Measurements from ENCODE around the gene SCUBE3. TPM values are rescaled to one million over a fixed set of nuclear protein-coding genes. Genes with fewer than 3 reads are reported as not detected.

Gene SCUBE3
- total RNA-seq, 1 experiment from 2014 or later: 0.17 TPM

DNA sequence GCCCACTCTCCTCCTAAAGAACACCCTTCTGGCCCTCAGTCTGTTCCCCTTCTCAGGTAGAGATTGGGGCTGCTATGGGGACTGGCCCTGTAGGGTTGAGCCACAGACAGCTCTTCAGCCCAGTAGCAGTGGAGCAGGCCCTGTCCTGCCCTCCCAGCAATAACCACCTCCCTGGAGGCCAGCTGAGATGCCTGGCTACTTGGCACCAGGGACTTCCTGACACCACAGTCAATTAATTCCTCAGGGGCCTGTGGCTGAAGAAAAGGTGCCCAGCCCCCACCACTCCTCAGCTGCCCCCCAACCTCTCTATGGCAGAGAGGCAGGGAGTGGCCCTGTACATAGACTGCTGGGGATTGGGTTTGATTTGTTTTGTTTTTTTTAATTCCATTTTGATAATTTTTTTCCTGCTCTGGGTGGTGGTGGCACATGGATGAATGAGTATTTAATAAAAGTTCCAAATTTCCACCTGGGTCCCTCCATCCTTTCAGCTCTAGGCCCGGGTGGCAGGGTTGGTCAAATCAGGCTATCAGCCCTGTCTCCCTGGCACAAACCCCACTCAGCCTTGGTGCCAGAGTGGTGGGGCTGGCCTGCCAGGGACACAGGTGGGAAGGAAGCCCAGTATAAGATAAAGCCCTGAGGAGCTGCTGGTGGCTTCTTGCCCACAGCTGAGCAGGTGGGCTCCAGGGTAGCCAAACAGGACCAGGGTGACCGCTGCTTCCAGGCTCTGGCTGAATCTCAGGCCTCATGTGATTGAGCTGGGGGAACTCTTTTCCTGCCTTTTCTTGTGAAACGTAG, 82.0 kb downstream of the SCUBE3 start:
- ChIA-PET POLR2A (ENCODE audit: unreplicated experiment) (interaction anchor here (0.6 kb wide), 1 partner anchor 296 kb away, joined by 4 read pairs; no protein-coding TSS in a partner anchor), CTCF (interaction anchor here (0.6 to 1.0 kb wide), 3 partner anchors 154 to 229 kb away, joined by 3 to 8 read pairs (median 3); partner anchors contain the start of gene RPL10A)
- 0 out of 2 replicates have a peak, but pooled peaks cover under 1% of the 10 kb centered on the region for H3K36me3 ChIP-seq (ENCODE audit: low read depth)
- BruUV-seq (replicated peaks): no TSS peak
- no peak overlapping the region for H3K27ac ChIP-seq
- H3K79me2 ChIP-seq (ENCODE audit: low read depth): no peaks in the 10 kb centered on the region; the same call in 1 of the 2 replicates
- no peaks in the 10 kb centered on the region for H3K9me3 ChIP-seq (ENCODE audit: insufficient read depth, low read depth)
- no peak for DNase-seq
- H3K9me2 ChIP-seq (ENCODE audit: insufficient read depth): no peaks in the 10 kb centered on the region
- H3K4me3 ChIP-seq: no peak overlapping the region
- no peak for TF ChIP-seq EZH2 (IDR thresholded peaks at IDR 0.05; ENCODE audit: low read depth)
- TF ChIP-seq, protein P1, sequence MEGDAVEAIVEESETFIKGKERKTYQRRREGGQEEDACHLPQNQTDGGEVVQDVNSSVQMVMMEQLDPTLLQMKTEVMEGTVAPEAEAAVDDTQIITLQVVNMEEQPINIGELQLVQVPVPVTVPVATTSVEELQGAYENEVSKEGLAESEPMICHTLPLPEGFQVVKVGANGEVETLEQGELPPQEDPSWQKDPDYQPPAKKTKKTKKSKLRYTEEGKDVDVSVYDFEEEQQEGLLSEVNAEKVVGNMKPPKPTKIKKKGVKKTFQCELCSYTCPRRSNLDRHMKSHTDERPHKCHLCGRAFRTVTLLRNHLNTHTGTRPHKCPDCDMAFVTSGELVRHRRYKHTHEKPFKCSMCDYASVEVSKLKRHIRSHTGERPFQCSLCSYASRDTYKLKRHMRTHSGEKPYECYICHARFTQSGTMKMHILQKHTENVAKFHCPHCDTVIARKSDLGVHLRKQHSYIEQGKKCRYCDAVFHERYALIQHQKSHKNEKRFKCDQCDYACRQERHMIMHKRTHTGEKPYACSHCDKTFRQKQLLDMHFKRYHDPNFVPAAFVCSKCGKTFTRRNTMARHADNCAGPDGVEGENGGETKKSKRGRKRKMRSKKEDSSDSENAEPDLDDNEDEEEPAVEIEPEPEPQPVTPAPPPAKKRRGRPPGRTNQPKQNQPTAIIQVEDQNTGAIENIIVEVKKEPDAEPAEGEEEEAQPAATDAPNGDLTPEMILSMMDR (conservative IDR thresholded peaks at IDR 0.05): no peak
- H3K4me1 ChIP-seq (replicated peaks; ENCODE audit: insufficient read depth): peaks cover 14% of the 10 kb centered on the region
- no peak overlapping the region for H3K4me2 ChIP-seq
- intact Hi-C loops (cut with micrococcal nuclease; ENCODE audit: unreplicated experiment): loop anchor here (2.0 to 10.0 kb wide), 3 partner anchors 287 to 799 kb away; partner anchors contain the start of gene ARMC12
- H4K20me1 ChIP-seq (ENCODE audit: insufficient read depth): no peaks in the 10 kb centered on the region
- H2AFZ ChIP-seq: no peak overlapping the region
- H3F3A ChIP-seq (ENCODE audit: insufficient read depth, low read depth): no peaks in the 10 kb centered on the region
- H3K27me3 ChIP-seq (ENCODE audit: insufficient read depth, low read depth): no peaks in the 10 kb centered on the region

DNA sequence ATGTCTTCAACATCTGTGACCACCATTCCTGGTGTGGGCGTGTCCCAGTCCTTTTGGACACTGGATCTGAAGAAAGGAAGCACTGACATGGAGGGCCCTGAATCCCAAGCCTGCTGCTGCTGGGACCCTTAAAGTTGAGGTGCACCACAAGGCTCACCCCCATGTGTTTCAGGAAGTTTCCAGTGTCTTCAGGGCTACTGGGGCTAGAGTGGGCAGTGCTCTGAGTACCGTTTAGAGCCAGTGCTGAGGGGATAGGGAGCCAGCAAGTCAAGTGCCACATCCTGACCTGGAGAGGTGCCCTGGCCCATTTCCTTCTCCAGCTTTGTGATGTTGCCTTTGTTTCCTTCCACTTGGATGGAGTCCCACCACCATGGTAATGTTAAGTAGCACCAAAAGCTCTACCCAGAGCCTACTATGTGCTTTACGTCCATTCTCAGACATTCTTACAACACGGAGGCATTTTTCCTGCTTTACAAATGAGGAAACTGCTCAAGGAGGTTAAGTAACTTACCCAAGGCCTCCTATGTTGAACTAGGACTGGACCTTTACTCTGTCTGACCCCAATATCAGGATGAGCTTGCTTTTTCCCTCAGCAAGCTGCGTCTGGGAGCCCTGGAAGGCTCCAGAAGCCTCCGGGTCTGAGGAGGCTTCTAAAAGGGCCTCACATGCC, 83.3 kb downstream of the SCUBE3 start:
- Histone ChIP-seq H3F3A (ENCODE audit: insufficient read depth, low read depth) (peaks cover 4% of the 10 kb centered on the region; the same call in 1 of the 2 replicates), H3K36me3 (ENCODE audit: low read depth) (no peaks in the 10 kb centered on the region), H3K4me3 (peak overlapping the region; percentile 66; the same call in 1 of the 2 replicates), H3K79me2 (ENCODE audit: low read depth) (no peaks in the 10 kb centered on the region; the same call in 1 of the 2 replicates), H3K9me2 (ENCODE audit: insufficient read depth) (no peaks in the 10 kb centered on the region), H3K4me1 (replicated peaks; ENCODE audit: insufficient read depth) (peaks cover 15% of the 10 kb centered on the region), H4K20me1 (ENCODE audit: insufficient read depth) (no peaks in the 10 kb centered on the region), H2AFZ (peak overlapping the region; percentile 54; the same call in 1 of the 2 replicates), H3K4me2 (peak overlapping the region; percentile 98), H3K27me3 (ENCODE audit: insufficient read depth, low read depth) (no peaks in the 10 kb centered on the region), H3K27ac (no peak overlapping the region), H3K9me3 (ENCODE audit: insufficient read depth, low read depth) (no peaks in the 10 kb centered on the region)
- no peak for DNase-seq
- BruUV-seq (replicated peaks): no TSS peak
- intact Hi-C loops (cut with micrococcal nuclease; ENCODE audit: unreplicated experiment): loop anchor here (1.0 to 10.0 kb wide), 7 partner anchors 45 to 798 kb away; partner anchors contain the start of genes ARMC12, PPARD and RPL10A
- CTCF ChIA-PET: interaction anchor here (0.6 to 1.0 kb wide), 5 partner anchors 152 to 1311 kb away, joined by 3 to 6 read pairs (median 4); no protein-coding TSS in a partner anchor
- TF ChIP-seq, protein P1 (conservative IDR thresholded peaks at IDR 0.05): no peak
- no peak for TF ChIP-seq EZH2 (IDR thresholded peaks at IDR 0.05; ENCODE audit: low read depth)
- POLR2A ChIA-PET (ENCODE audit: unreplicated experiment): interaction anchor here (0.6 kb wide), 1 partner anchor 462 kb away, joined by 5 read pairs; no protein-coding TSS in a partner anchor
